Measurements from ENCODE around the gene ALKBH6.

Gene ALKBH6

GRCh38 chr19:35988824-35989223, 25.2 kb downstream of the ALKBH6 start:
- no peak overlapping the region for H3K9ac ChIP-seq (ENCODE audit: low read length)
- H3K79me2 ChIP-seq (ENCODE audit: insufficient read depth, low read length) = no peaks in the 10 kb centered on the region
- no peaks in the 10 kb centered on the region for H4K20me1 ChIP-seq (ENCODE audit: insufficient read depth, low read length)
- no peak overlapping the region for H3K4me2 ChIP-seq (ENCODE audit: low read length)
- H3K27ac ChIP-seq (ENCODE audit: low read depth, low read length, poor library complexity, severe bottlenecking) = no peak overlapping the region
- no peaks in the 10 kb centered on the region for H3F3A ChIP-seq (ENCODE audit: insufficient read depth, low read length)
- H2AFZ ChIP-seq (ENCODE audit: low read length) = no peak overlapping the region
- no peaks in the 10 kb centered on the region for H3K4me1 ChIP-seq (ENCODE audit: insufficient read depth, low read length, severe bottlenecking)
- H3K9me2 ChIP-seq (ENCODE audit: low read depth, low read length) = no peaks in the 10 kb centered on the region
- H3K36me3 ChIP-seq (ENCODE audit: insufficient read depth, low read length) = no peaks in the 10 kb centered on the region
- TF ChIP-seq CTCF (IDR thresholded peaks at IDR 0.05; ENCODE audit: low read length) = no peak
- H3K9me3 ChIP-seq (ENCODE audit: low read length) = no peaks in the 10 kb centered on the region
- peaks cover 5% of the 10 kb centered on the region; the same call in 1 of the 2 replicates for H3K27me3 ChIP-seq (ENCODE audit: insufficient read depth, low read length)
- H3K4me3 ChIP-seq (ENCODE audit: low read depth, low read length, poor library complexity, severe bottlenecking) = no peak overlapping the region

GRCh38 chr19:35987571-35987896, 26.5 kb downstream of the ALKBH6 start:
- no peak overlapping the region for H2AFZ ChIP-seq (ENCODE audit: low read length)

GRCh38 chr19:35986664-35987570, 27.1 kb downstream of the ALKBH6 start:
- H3K27ac ChIP-seq (ENCODE audit: low read depth, low read length, poor library complexity, severe bottlenecking) = no peak overlapping the region
- H3K9ac ChIP-seq (ENCODE audit: low read length) = peak overlapping the region; percentile 48; the same call in 1 of the 2 replicates
- no peaks in the 10 kb centered on the region for H3K9me2 ChIP-seq (ENCODE audit: low read depth, low read length)
- H3K36me3 ChIP-seq (ENCODE audit: insufficient read depth, low read length) = no peaks in the 10 kb centered on the region
- peak overlapping the region; percentile 83 for H3K4me2 ChIP-seq (ENCODE audit: low read length)
- H3K4me3 ChIP-seq (ENCODE audit: low read depth, low read length, poor library complexity, severe bottlenecking) = peak overlapping the region; percentile 59
- H3F3A ChIP-seq (ENCODE audit: insufficient read depth, low read length) = no peaks in the 10 kb centered on the region
- H2AFZ ChIP-seq (ENCODE audit: low read length) = no peak overlapping the region
- H3K27me3 ChIP-seq (ENCODE audit: insufficient read depth, low read length) = peaks cover 5% of the 10 kb centered on the region; the same call in 1 of the 2 replicates
- H3K79me2 ChIP-seq (ENCODE audit: insufficient read depth, low read length) = no peaks in the 10 kb centered on the region
- TF ChIP-seq EZH2 (IDR thresholded peaks at IDR 0.05; ENCODE audit: borderline replicate concordance, low read length) = no peak
- peak; percentile 26 for TF ChIP-seq CTCF (IDR thresholded peaks at IDR 0.05; ENCODE audit: low read length)
- no peaks in the 10 kb centered on the region for H3K4me1 ChIP-seq (ENCODE audit: insufficient read depth, low read length, severe bottlenecking)
- no peaks in the 10 kb centered on the region for H4K20me1 ChIP-seq (ENCODE audit: insufficient read depth, low read length)
- no peaks in the 10 kb centered on the region for H3K9me3 ChIP-seq (ENCODE audit: low read length)

More at GRCh38 chr19:35987571-35987896, 26.5 kb downstream of the ALKBH6 start:
- H4K20me1 ChIP-seq (ENCODE audit: insufficient read depth, low read length) = no peaks in the 10 kb centered on the region
- H3K4me1 ChIP-seq (ENCODE audit: insufficient read depth, low read length, severe bottlenecking) = no peaks in the 10 kb centered on the region
- peaks cover 5% of the 10 kb centered on the region; the same call in 1 of the 2 replicates for H3K27me3 ChIP-seq (ENCODE audit: insufficient read depth, low read length)
- H3K36me3 ChIP-seq (ENCODE audit: insufficient read depth, low read length) = no peaks in the 10 kb centered on the region
- no peak overlapping the region; the same call in 1 of the 2 replicates for H3K9ac ChIP-seq (ENCODE audit: low read length)
- no peaks in the 10 kb centered on the region for H3K79me2 ChIP-seq (ENCODE audit: insufficient read depth, low read length)
- H3K9me3 ChIP-seq (ENCODE audit: low read length) = no peaks in the 10 kb centered on the region
- H3F3A ChIP-seq (ENCODE audit: insufficient read depth, low read length) = no peaks in the 10 kb centered on the region
- peak overlapping the region; percentile 59 for H3K4me3 ChIP-seq (ENCODE audit: low read depth, low read length, poor library complexity, severe bottlenecking)
- H3K27ac ChIP-seq (ENCODE audit: low read depth, low read length, poor library complexity, severe bottlenecking) = no peak overlapping the region
- TF ChIP-seq EZH2 (IDR thresholded peaks at IDR 0.05; ENCODE audit: borderline replicate concordance, low read length) (no peak), CTCF (IDR thresholded peaks at IDR 0.05; ENCODE audit: low read length) (0 out of 2 replicates have a peak, but pooled peaks have one; percentile 4)
- no peaks in the 10 kb centered on the region for H3K9me2 ChIP-seq (ENCODE audit: low read depth, low read length)
- peak overlapping the region; percentile 83 for H3K4me2 ChIP-seq (ENCODE audit: low read length)

Measured in OCI-LY1 (cell line).